ENCODE measurements around the gene POLR3A. TPM values are rescaled to one million over a fixed set of nuclear protein-coding genes. Genes with fewer than 3 reads are reported as not detected.
A peak's percentile ranks its signal among the peaks of the same experiment; 100 is the strongest.

The POLR3A gene
- total and polyA plus RNA-seq, 2 experiments from 2014 or later = 8.0 to 9.8 TPM

DNA sequence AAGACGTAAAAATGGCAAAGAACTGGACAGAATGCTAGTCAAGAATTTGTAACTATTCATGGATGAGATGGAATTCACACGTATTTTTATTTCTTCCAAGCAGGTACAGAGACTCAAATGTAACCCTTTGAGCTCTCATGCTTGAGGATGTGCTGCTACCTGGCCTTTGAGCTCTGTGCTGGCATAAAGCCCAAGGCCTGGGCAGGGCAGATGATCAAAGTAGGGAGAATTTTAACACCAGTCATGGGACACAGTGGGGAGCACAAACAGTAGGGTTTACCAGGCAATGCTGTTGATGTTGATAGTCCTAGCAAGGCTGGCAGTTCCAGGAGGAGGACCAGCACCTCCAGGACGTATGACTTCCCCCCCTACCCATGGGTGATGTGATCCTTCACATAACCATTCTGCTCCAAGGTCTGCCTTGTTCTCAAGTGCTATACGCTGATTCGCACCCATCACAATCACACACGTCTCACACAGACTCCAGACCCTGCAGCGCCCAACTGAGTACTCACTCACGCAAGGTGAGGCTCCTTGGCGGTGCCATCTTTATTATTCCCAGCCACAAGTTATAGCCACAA is 54.1 kb downstream of the POLR3A start:
- 90% methylated on average over 9 of the region's 9 CpGs for WGBS (ENCODE audit: low lambda C conversion rate, missing lambda C conversion rate)
- no peak for DNase-seq (ENCODE audit: low spot score)
- Histone ChIP-seq H3K27ac (no peak overlapping the region), H4K20me1 (ENCODE audit: insufficient read depth, poor library complexity, severe bottlenecking) (no peaks in the 10 kb centered on the region), H3K36me3 (replicated peaks; ENCODE audit: insufficient read depth, low read depth) (no peaks in the 10 kb centered on the region), H3K27me3 (no peaks in the 10 kb centered on the region), H3K9me3 (ENCODE audit: low read depth) (no peaks in the 10 kb centered on the region), H3K4me3 (no peak overlapping the region), H3K79me2 (no peaks in the 10 kb centered on the region), H3K4me2 (no peak overlapping the region), H2AFZ (no peak overlapping the region), H3K9me2 (replicated peaks; ENCODE audit: insufficient read depth) (no peaks in the 10 kb centered on the region), H3K4me1 (ENCODE audit: insufficient read depth) (peaks cover 11% of the 10 kb centered on the region)
- TF ChIP-seq, protein P1, sequence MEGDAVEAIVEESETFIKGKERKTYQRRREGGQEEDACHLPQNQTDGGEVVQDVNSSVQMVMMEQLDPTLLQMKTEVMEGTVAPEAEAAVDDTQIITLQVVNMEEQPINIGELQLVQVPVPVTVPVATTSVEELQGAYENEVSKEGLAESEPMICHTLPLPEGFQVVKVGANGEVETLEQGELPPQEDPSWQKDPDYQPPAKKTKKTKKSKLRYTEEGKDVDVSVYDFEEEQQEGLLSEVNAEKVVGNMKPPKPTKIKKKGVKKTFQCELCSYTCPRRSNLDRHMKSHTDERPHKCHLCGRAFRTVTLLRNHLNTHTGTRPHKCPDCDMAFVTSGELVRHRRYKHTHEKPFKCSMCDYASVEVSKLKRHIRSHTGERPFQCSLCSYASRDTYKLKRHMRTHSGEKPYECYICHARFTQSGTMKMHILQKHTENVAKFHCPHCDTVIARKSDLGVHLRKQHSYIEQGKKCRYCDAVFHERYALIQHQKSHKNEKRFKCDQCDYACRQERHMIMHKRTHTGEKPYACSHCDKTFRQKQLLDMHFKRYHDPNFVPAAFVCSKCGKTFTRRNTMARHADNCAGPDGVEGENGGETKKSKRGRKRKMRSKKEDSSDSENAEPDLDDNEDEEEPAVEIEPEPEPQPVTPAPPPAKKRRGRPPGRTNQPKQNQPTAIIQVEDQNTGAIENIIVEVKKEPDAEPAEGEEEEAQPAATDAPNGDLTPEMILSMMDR (IDR thresholded peaks at IDR 0.05; ENCODE audit: poor library complexity) = no peak
- TF ChIP-seq EZH2phosphoT487 (IDR thresholded peaks at IDR 0.05; ENCODE audit: low read depth, severe bottlenecking, unreplicated experiment) = no peak
- TF ChIP-seq EZH2 (IDR thresholded peaks at IDR 0.05; ENCODE audit: borderline replicate concordance) = no peak

DNA sequence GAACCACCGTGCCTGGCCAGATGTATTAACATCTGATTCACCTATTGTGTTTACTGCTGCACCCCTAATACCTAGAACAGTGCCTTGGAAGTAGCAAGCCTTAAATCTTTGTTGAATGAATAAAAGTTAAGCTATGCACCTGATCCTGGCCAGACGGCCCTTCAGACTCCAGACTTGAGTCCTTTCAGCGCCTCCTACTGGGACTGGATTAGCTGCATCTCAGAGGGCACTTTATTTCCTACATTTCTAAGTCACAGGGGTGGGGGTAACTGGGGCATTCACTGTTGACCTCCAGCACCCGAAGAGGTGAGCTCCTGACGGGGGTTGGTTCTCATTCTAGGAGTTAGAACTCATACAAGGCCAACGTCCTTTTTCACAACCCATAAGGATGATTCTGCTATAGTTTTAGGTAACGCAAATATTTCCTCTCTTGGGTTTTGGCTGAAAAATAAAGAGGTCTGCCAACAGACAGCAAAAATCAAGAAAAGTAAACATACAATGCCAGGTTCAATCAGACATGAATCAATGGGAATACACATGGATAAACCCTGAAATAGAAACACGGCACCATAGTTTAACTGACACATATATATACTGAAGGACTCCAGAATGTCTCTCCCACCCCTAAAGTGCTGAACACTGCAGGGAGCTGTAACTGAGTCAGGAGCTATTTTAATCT is 54.8 kb downstream of the POLR3A start:
- Histone ChIP-seq H3K9me2 (replicated peaks; ENCODE audit: insufficient read depth) (no peaks in the 10 kb centered on the region), H3K4me2 (no peak overlapping the region), H2AFZ (no peak overlapping the region), H3K4me3 (no peak overlapping the region), H3K27me3 (no peaks in the 10 kb centered on the region), H3K27ac (no peak overlapping the region), H4K20me1 (ENCODE audit: insufficient read depth, poor library complexity, severe bottlenecking) (no peaks in the 10 kb centered on the region), H3K4me1 (ENCODE audit: insufficient read depth) (peaks cover 11% of the 10 kb centered on the region), H3K79me2 (no peaks in the 10 kb centered on the region), H3K36me3 (replicated peaks; ENCODE audit: insufficient read depth, low read depth) (no peaks in the 10 kb centered on the region), H3K9me3 (ENCODE audit: low read depth) (no peaks in the 10 kb centered on the region)
- WGBS (ENCODE audit: low lambda C conversion rate, missing lambda C conversion rate) = 55% methylated on average over 8 of the region's 8 CpGs
- peak; percentile 74 for DNase-seq (ENCODE audit: low spot score)
- TF ChIP-seq, protein P1 (IDR thresholded peaks at IDR 0.05; ENCODE audit: poor library complexity) = peak; percentile 62
- TF ChIP-seq EZH2phosphoT487 (IDR thresholded peaks at IDR 0.05; ENCODE audit: low read depth, severe bottlenecking, unreplicated experiment) (no peak), EZH2 (IDR thresholded peaks at IDR 0.05; ENCODE audit: borderline replicate concordance) (no peak)

DNA sequence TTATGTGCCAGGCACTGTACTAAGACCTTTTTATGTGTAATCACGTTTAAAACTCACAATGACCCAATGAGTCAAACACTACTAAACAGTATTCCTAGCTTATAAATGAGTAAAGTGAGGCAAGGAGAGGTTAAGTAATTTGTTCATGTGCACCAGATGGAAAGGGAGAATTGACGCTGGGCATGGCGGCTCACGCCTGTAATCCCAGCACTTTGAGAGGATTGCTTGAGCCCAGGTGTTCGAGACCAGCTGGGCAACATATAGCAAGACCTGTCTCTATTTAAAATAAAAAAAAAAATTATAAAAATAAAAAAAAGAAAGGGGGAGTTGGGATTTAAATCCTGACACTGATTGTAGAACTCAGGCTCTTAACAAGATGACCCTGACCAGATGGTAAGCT is 56.0 kb downstream of the POLR3A start:
- Histone ChIP-seq H3K27me3 (no peaks in the 10 kb centered on the region), H2AFZ (no peak overlapping the region), H3K4me1 (ENCODE audit: insufficient read depth) (peaks cover 11% of the 10 kb centered on the region), H3K79me2 (no peaks in the 10 kb centered on the region), H3K9me2 (replicated peaks; ENCODE audit: insufficient read depth) (no peaks in the 10 kb centered on the region), H4K20me1 (ENCODE audit: insufficient read depth, poor library complexity, severe bottlenecking) (no peaks in the 10 kb centered on the region), H3K4me3 (no peak overlapping the region), H3K36me3 (replicated peaks; ENCODE audit: insufficient read depth, low read depth) (no peaks in the 10 kb centered on the region), H3K4me2 (no peak overlapping the region), H3K27ac (no peak overlapping the region), H3K9me3 (ENCODE audit: low read depth) (no peaks in the 10 kb centered on the region)
- no peak for TF ChIP-seq EZH2phosphoT487 (IDR thresholded peaks at IDR 0.05; ENCODE audit: low read depth, severe bottlenecking, unreplicated experiment)
- TF ChIP-seq, protein P1 (IDR thresholded peaks at IDR 0.05; ENCODE audit: poor library complexity) = no peak
- TF ChIP-seq EZH2 (IDR thresholded peaks at IDR 0.05; ENCODE audit: borderline replicate concordance) = no peak
- DNase-seq (ENCODE audit: low spot score) = no peak
- 92% methylated on average over 5 of the region's 5 CpGs for WGBS (ENCODE audit: low lambda C conversion rate, missing lambda C conversion rate)

Measured in hepatocyte (in vitro differentiated cells).